ENCODE measurements around the gene SND1. TPM values are rescaled to one million over a fixed set of nuclear protein-coding genes. Genes with fewer than 3 reads are reported as not detected.

SND1 gene
- polyA plus RNA-seq, 3 donors: 46.5 to 97.3 (median 79.8) TPM

- H4K20me1 ChIP-seq (ENCODE audit: insufficient read depth, low read length): peaks cover 20% of the 10 kb centered on the region
- TF ChIP-seq CTCF (IDR thresholded peaks at IDR 0.05): no peak
- Mint-ChIP-seq H3K9me3 (no peaks in the 10 kb centered on the region), H3K4me1 (no peaks in the 10 kb centered on the region), H3K4me3 (no peak overlapping the region), H3K36me3 (peaks cover 89 to 99% of the 10 kb centered on the region in 2 donors), H3K27me3 (ENCODE audit: low read depth in 3 of 3) (no peaks in the 10 kb centered on the region), H3K27ac (peak overlapping the region in 2 of 7 donors; percentile 0 to 8)
- intact Hi-C loops (cut with micrococcal nuclease): loop anchor here in 1 of 2 donors (10.0 kb wide), 1 partner anchor 623 kb away; no protein-coding TSS in a partner anchor
- no peak overlapping the region for H3K4me3 ChIP-seq (replicated peaks in 1 of 3; ENCODE audit: low read depth in 2 of 3, low read length in 3 of 3)
- no peak overlapping the region for H2AFZ ChIP-seq (ENCODE audit: insufficient read depth, low read depth, low read length, poor library complexity, severe bottlenecking)
- no peak for DNase-seq
- no peak overlapping the region for H3K27ac ChIP-seq (ENCODE audit: low read depth in 1 of 2, low read length in 2 of 2)
- WGBS (ENCODE audit: insufficient coverage): 100% methylated on average over 3 of the region's 6 CpGs
- no peak overlapping the region for H3K9ac ChIP-seq (ENCODE audit: insufficient read depth, low read length, poor library complexity, severe bottlenecking)
- H3K4me2 ChIP-seq (replicated peaks; ENCODE audit: extremely low read depth, low read length, poor library complexity, severe bottlenecking): no peak overlapping the region
- H3K79me2 ChIP-seq (ENCODE audit: insufficient read depth, low read length): peaks cover 7% of the 10 kb centered on the region
- H3K9me3 ChIP-seq (replicated peaks in 1 of 2; ENCODE audit: control insufficient read depth in 1 of 2, insufficient read depth in 1 of 2, low read length in 2 of 2): no peaks in the 10 kb centered on the region
- no peaks in the 10 kb centered on the region for H3K27me3 ChIP-seq (ENCODE audit: control insufficient read depth in 2 of 2, insufficient read depth in 2 of 2, low read length in 2 of 2)
- peaks cover 93 to 100% of the 10 kb centered on the region in 2 donors for H3K36me3 ChIP-seq (replicated peaks in 1 of 2; ENCODE audit: control insufficient read depth in 1 of 2, insufficient read depth in 2 of 2, low read length in 2 of 2)
- H3K4me1 ChIP-seq (ENCODE audit: control insufficient read depth in 1 of 2, insufficient read depth in 2 of 2, low read length in 2 of 2): no peaks in the 10 kb centered on the region
These were observed 50.2 kb downstream of the SND1 start for GRCh38 chr7:127702052-127702652.

GRCh38 chr7:127702938-127703337 lies 50.9 kb downstream of the SND1 start:
- Mint-ChIP-seq H3K4me3 (no peak overlapping the region), H3K36me3 (peaks cover 89 to 100% of the 10 kb centered on the region in 2 donors), H3K4me1 (no peaks in the 10 kb centered on the region), H3K27ac (no peak overlapping the region), H3K9me3 (no peaks in the 10 kb centered on the region), H3K27me3 (ENCODE audit: low read depth in 3 of 3) (no peaks in the 10 kb centered on the region)
- H3K27ac ChIP-seq (ENCODE audit: low read depth in 1 of 2, low read length in 2 of 2): no peak overlapping the region
- H3K4me1 ChIP-seq (ENCODE audit: control insufficient read depth in 1 of 2, insufficient read depth in 2 of 2, low read length in 2 of 2): no peaks in the 10 kb centered on the region
- H3K36me3 ChIP-seq (replicated peaks in 1 of 2; ENCODE audit: control insufficient read depth in 1 of 2, insufficient read depth in 2 of 2, low read length in 2 of 2): peaks cover 93 to 100% of the 10 kb centered on the region in 2 donors
- intact Hi-C loops (cut with micrococcal nuclease): loop anchor here in 1 of 2 donors (10.0 kb wide), 1 partner anchor 622 kb away; no protein-coding TSS in a partner anchor
- TF ChIP-seq CTCF (IDR thresholded peaks at IDR 0.05): no peak
- no peak overlapping the region for H3K4me2 ChIP-seq (replicated peaks; ENCODE audit: extremely low read depth, low read length, poor library complexity, severe bottlenecking)
- H3K9ac ChIP-seq (ENCODE audit: insufficient read depth, low read length, poor library complexity, severe bottlenecking): no peak overlapping the region
- 100% methylated on average over 3 of the region's 7 CpGs for WGBS (ENCODE audit: insufficient coverage)
- peaks cover 15% of the 10 kb centered on the region for H4K20me1 ChIP-seq (ENCODE audit: insufficient read depth, low read length)
- no peak overlapping the region for H2AFZ ChIP-seq (ENCODE audit: insufficient read depth, low read depth, low read length, poor library complexity, severe bottlenecking)
- no peak for DNase-seq
- no peaks in the 10 kb centered on the region for H3K9me3 ChIP-seq (replicated peaks in 1 of 2; ENCODE audit: control insufficient read depth in 1 of 2, insufficient read depth in 1 of 2, low read length in 2 of 2)
- H3K27me3 ChIP-seq (ENCODE audit: control insufficient read depth in 2 of 2, insufficient read depth in 2 of 2, low read length in 2 of 2): no peaks in the 10 kb centered on the region
- peaks cover 2% of the 10 kb centered on the region for H3K79me2 ChIP-seq (ENCODE audit: insufficient read depth, low read length)
- H3K4me3 ChIP-seq (replicated peaks in 1 of 3; ENCODE audit: low read depth in 2 of 3, low read length in 3 of 3): no peak overlapping the region

Data from CD14-positive monocyte (primary cell).